HCT116 (cell line): Measurements from ENCODE around the gene RAB26.

ENCODE experiments used
- ATF3 ChIP-seq: IDR thresholded peaks from 2 replicates; pipeline ENCODE4 v1.6.1; 2012
- ELF1 ChIP-seq: IDR thresholded peaks from 2 replicates; pipeline ENCODE4 v1.6.1; 2012; ENCODE audit warnings: low read depth, borderline replicate concordance
- EZH2phosphoT487 ChIP-seq: fragments of 200-600 bp; IDR thresholded peaks from 2 replicates; pipeline ENCODE4 v1.6.1; 2018; ENCODE audit warnings: antibody characterized with exemption, borderline replicate concordance
- POLR2A ChIP-seq: IDR thresholded peaks from 2 replicates; pipeline ENCODE4 v1.7.0; 2011; ENCODE audit warnings: borderline replicate concordance; ENCODE audit not compliant: insufficient read depth, insufficient read length; ENCODE audit errors: extremely low read depth
- POLR2AphosphoS5 ChIP-seq: IDR thresholded peaks from 2 replicates; pipeline ENCODE4 v1.6.1; 2011; ENCODE audit warnings: mild to moderate bottlenecking, low read depth, low read length, moderate library complexity
- RAD21 ChIP-seq: IDR thresholded peaks from 2 replicates; pipeline ENCODE4 v1.6.1; 2012; ENCODE audit warnings: low read depth, mild to moderate bottlenecking
- REST ChIP-seq: IDR thresholded peaks from 2 replicates; pipeline ENCODE4 v1.6.1; 2012; ENCODE audit warnings: low read depth
- SP1 ChIP-seq: IDR thresholded peaks from 2 replicates; pipeline ENCODE4 v1.6.1; 2012; ENCODE audit warnings: low read depth
- YY1 ChIP-seq: IDR thresholded peaks from 2 replicates; pipeline ENCODE4 v1.6.1; 2011; ENCODE audit warnings: low read length, low read depth, moderate library complexity, mild to moderate bottlenecking; ENCODE audit not compliant: insufficient replicate concordance; ENCODE audit errors: extremely low read depth
- ZBTB33 ChIP-seq: IDR thresholded peaks from 2 replicates; pipeline ENCODE4 v1.6.1; 2011; ENCODE audit warnings: mild to moderate bottlenecking, low read length, moderate library complexity; ENCODE audit not compliant: insufficient replicate concordance; ENCODE audit errors: extremely low read depth
- ZFX ChIP-seq: fragments of 450-650 bp; IDR thresholded peaks from 2 replicates; pipeline ENCODE4 v1.6.1; 2017
- TF ChIP-seq, protein P1 (sequence below), 3 experiments: fragments of 200-600 bp in 1 of 3; sonication (generic) in 1 of 3; IDR thresholded peaks in 2 of 3; conservative IDR thresholded peaks in 1 of 3; 2 replicates each; pipeline ENCODE4 v1.5.1; 2012 to 2017; ENCODE audit warnings: low read depth in 2 of 3, low read length in 2 of 3, antibody characterized with exemption in 1 of 3, borderline replicate concordance in 1 of 3, control low read depth in 1 of 3, mild to moderate bottlenecking in 1 of 3, mixed read lengths in 1 of 3, mixed run types in 1 of 3, moderate library complexity in 1 of 3; ENCODE audit not compliant: insufficient read depth in 1 of 3
- TF ChIP-seq, protein P2 (sequence below): IDR thresholded peaks from 2 replicates; pipeline ENCODE4 v1.6.1; 2012

DNA sequence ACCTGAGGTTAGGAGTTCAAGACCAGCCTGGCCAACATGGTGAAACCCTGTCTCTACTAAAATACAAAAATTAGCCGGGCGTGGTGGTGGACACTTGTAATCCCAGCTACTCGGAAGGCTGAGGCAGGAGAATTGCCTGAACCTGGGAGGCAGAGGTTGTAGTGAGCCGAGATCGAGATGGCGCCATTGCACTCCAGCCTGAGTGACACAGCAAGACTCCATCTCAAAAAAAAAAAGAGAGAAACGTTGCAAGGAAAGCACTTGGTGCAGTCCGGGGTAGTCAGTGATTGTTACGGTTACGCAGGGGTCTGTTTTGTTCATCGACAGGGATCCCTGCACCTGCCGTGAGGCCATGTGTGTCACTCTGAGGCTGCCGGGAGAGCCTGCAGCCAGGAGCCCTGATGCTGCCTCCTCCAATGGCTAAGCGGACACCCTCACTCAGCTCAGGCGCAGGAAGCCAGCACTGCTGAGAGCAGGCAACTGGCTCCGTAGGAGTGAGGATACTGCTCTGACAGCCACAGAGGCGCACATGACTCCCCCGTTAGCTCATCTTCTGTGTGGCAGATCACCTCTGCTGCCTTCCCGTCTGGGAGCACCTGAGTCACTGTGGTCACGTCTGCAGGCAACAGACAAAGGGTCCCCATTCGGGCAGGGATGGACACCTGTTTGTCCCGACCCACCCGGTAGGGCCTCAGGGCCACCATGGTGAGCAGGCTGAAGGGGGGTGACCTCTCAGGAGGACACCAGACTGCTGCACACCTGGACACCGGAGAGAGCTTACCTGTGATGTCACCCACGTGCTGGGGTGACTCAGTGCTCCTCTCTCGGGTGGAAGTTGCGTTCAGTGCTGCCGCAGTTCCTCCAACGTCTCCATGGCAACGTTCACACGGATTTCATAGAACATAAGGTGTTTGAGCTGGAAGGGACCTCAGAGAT lies 5.2 kb upstream of the RAB26 start:
- no peak for TF ChIP-seq POLR2AphosphoS5
- TF ChIP-seq ZBTB33: no peak
- TF ChIP-seq, protein P1, sequence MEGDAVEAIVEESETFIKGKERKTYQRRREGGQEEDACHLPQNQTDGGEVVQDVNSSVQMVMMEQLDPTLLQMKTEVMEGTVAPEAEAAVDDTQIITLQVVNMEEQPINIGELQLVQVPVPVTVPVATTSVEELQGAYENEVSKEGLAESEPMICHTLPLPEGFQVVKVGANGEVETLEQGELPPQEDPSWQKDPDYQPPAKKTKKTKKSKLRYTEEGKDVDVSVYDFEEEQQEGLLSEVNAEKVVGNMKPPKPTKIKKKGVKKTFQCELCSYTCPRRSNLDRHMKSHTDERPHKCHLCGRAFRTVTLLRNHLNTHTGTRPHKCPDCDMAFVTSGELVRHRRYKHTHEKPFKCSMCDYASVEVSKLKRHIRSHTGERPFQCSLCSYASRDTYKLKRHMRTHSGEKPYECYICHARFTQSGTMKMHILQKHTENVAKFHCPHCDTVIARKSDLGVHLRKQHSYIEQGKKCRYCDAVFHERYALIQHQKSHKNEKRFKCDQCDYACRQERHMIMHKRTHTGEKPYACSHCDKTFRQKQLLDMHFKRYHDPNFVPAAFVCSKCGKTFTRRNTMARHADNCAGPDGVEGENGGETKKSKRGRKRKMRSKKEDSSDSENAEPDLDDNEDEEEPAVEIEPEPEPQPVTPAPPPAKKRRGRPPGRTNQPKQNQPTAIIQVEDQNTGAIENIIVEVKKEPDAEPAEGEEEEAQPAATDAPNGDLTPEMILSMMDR (IDR thresholded peaks at IDR 0.05 in 2 of 3, conservative IDR thresholded peaks at IDR 0.05 in 1 of 3; ENCODE audit: borderline replicate concordance in 1 of 3, insufficient read depth in 1 of 3, low read depth in 2 of 3, low read length in 2 of 3): no peak
- TF ChIP-seq ELF1: no peak
- no peak for TF ChIP-seq SP1
- TF ChIP-seq ATF3: no peak
- no peak for TF ChIP-seq POLR2A
- TF ChIP-seq REST: no peak
- TF ChIP-seq, protein P2, sequence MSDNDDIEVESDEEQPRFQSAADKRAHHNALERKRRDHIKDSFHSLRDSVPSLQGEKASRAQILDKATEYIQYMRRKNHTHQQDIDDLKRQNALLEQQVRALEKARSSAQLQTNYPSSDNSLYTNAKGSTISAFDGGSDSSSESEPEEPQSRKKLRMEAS: no peak
- TF ChIP-seq RAD21: no peak
- no peak for TF ChIP-seq ZFX
- no peak for TF ChIP-seq YY1
- TF ChIP-seq EZH2phosphoT487: no peak
